ENCODE results near the gene BAX. TPM values are rescaled to one million over a fixed set of nuclear protein-coding genes. Genes with fewer than 3 reads are reported as not detected.

BAX gene
- total and polyA plus RNA-seq, 8 donors, result 20.3 to 48.1 (median 30.7) TPM

DNA sequence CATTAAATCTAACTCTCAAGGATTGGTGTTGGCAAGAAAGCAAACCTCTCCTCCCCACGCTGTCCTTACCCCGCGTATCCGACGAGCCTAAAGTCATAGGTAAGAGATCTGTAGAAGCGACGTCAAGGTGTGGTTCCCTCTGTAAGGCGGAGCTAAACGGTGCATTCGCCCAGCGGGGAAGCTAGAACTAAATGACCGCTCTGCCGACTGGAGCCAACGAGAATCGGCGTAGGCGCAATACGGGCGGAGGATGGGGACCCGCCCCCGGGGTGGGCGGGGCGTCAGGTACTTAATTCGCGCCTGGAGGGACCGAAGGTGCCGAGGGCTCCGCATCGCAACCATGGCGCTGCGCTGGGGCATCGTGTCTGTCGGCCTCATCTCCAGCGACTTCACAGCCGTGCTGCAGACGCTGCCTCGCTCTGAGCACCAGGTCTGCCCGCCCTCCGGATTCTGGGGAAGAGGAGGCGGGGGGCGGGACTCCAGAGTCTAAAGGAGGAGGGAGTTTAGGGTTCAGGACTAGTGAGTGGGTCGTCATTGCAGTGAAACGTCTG, 21.2 kb upstream of the BAX start, which contains the start of gene DHDH:
Gene DHDH, plus strand, starts transcription at position 318 of the 551 bp plus-strand sequence. Its CDS starts 23 bp downstream, at position 341.
- Histone ChIP-seq H3K9me3 (no peaks in the 10 kb centered on the region), H3K27me3 (no peaks in the 10 kb centered on the region), H3K27ac (no peak within 1 kb of the TSS), H3K4me3 (peak within 1 kb of the TSS in 3 of 4 donors; percentile 20 to 40 (median 22)), H3K36me3 (no peaks in the 10 kb centered on the region), H3K4me1 (no peaks in the 10 kb centered on the region)
- FAIRE-seq (no peak), ATAC-seq (peak; percentile 94 to 97 (median 96)), DNase-seq (peak; percentile 71 to 88 (median 82))
- TF ChIP-seq, protein P1, sequence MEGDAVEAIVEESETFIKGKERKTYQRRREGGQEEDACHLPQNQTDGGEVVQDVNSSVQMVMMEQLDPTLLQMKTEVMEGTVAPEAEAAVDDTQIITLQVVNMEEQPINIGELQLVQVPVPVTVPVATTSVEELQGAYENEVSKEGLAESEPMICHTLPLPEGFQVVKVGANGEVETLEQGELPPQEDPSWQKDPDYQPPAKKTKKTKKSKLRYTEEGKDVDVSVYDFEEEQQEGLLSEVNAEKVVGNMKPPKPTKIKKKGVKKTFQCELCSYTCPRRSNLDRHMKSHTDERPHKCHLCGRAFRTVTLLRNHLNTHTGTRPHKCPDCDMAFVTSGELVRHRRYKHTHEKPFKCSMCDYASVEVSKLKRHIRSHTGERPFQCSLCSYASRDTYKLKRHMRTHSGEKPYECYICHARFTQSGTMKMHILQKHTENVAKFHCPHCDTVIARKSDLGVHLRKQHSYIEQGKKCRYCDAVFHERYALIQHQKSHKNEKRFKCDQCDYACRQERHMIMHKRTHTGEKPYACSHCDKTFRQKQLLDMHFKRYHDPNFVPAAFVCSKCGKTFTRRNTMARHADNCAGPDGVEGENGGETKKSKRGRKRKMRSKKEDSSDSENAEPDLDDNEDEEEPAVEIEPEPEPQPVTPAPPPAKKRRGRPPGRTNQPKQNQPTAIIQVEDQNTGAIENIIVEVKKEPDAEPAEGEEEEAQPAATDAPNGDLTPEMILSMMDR (IDR thresholded peaks at IDR 0.05), result no peak
- 2% methylated on average over 31 to 43 of the region's 43 CpGs for WGBS, 2 donors
- intact Hi-C loops (cut with DNase I), result no loop called here

DNA sequence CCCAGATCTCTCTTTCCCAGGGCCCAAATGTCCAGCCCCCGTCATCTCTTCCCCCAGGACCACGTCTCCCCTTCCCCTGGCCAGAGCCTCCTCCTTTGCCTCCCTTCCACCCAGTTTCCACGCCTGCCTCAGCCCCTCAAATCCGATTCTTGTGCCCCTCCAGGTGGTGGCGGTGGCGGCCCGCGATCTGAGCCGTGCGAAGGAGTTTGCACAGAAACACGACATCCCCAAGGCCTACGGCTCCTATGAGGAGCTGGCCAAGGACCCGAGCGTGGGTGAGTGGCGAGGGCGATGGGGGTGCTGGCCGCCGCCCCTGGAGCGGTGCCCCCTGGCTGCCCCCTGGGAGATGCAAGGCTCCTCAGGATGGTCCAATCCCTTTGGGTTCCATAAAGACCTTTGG, 19.8 kb upstream of the BAX start:
- H3K27ac ChIP-seq, result no peak overlapping the region
- 62 to 76% methylated on average over 19 of the region's 19 CpGs for WGBS, 2 donors
- no peaks in the 10 kb centered on the region for H3K36me3 ChIP-seq
- no peak for DNase-seq
- H3K4me3 ChIP-seq, result no peak overlapping the region
- TF ChIP-seq, protein P1 (IDR thresholded peaks at IDR 0.05), result no peak
- H3K4me1 ChIP-seq, result no peaks in the 10 kb centered on the region
- no peak for ATAC-seq
- H3K9me3 ChIP-seq, result no peaks in the 10 kb centered on the region
- no peak for FAIRE-seq
- H3K27me3 ChIP-seq, result no peaks in the 10 kb centered on the region
- intact Hi-C loops (cut with DNase I), result no loop called here

DNA sequence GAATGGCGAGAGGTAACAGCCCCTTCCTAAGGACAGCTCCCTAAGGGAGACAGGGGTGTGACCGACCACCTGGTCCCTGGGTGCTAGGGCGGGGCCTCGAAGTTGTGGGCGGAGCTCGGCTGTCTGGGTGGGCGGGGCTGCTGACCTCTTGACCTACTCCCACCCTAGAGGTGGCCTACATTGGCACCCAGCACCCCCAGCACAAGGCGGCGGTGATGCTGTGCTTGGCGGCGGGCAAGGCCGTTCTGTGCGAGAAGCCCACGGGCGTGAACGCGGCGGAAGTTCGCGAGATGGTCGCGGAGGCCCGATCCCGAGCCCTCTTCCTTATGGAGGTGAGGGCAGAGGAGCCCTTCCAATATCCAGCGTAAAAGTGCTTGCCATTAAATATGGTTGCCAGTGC, 18.8 kb upstream of the BAX start:
- intact Hi-C loops (cut with DNase I), result no loop called here
- ATAC-seq (no peak), DNase-seq (no peak), FAIRE-seq (no peak)
- WGBS, 2 donors, result 90 to 95% methylated on average over 25 of the region's 25 CpGs
- H3K36me3 ChIP-seq, result no peaks in the 10 kb centered on the region
- no peaks in the 10 kb centered on the region for H3K27me3 ChIP-seq
- H3K9me3 ChIP-seq, result no peaks in the 10 kb centered on the region
- no peak overlapping the region for H3K27ac ChIP-seq
- no peaks in the 10 kb centered on the region for H3K4me1 ChIP-seq
- H3K4me3 ChIP-seq, result no peak overlapping the region
- TF ChIP-seq, protein P1 (IDR thresholded peaks at IDR 0.05), result no peak

- Histone ChIP-seq H3K27ac (no peak overlapping the region), H3K4me1 (no peaks in the 10 kb centered on the region), H3K36me3 (no peaks in the 10 kb centered on the region), H3K27me3 (no peaks in the 10 kb centered on the region), H3K4me3 (no peak overlapping the region), H3K9me3 (no peaks in the 10 kb centered on the region)
- WGBS, 2 donors, result 71 to 93% methylated on average over 7 of the region's 7 CpGs
- no peak for FAIRE-seq
- ATAC-seq, result no peak
- TF ChIP-seq, protein P1 (IDR thresholded peaks at IDR 0.05), result no peak
- DNase-seq, result no peak
- intact Hi-C loops (cut with DNase I), result no loop called here
Measured at GRCh38 chr19:48938256-48938655, 16.4 kb upstream of the BAX start.

- Histone ChIP-seq H3K36me3 (no peaks in the 10 kb centered on the region), H3K27me3 (no peaks in the 10 kb centered on the region), H3K4me1 (no peaks in the 10 kb centered on the region), H3K27ac (no peak overlapping the region), H3K4me3 (no peak overlapping the region), H3K9me3 (no peaks in the 10 kb centered on the region)
- no peak for ATAC-seq
- intact Hi-C loops (cut with DNase I), result no loop called here
- TF ChIP-seq, protein P1 (IDR thresholded peaks at IDR 0.05), result no peak
- WGBS, 2 donors, result 94 to 95% methylated on average over 5 of the region's 5 CpGs
- no peak for FAIRE-seq
- DNase-seq, result no peak
Measured at GRCh38 chr19:48940902-48941301, 13.8 kb upstream of the BAX start.

Data from pancreas (tissue), 10 donors.